ENCODE data around the gene ISG15. TPM values are rescaled to one million over a fixed set of nuclear protein-coding genes. Genes with fewer than 3 reads are reported as not detected.

ISG15 gene
- total and polyA plus RNA-seq, 2 of the 13 experiments (the other 11 are each of a cell fraction or from before 2014, with no cell fraction given): 42.1 to 54.9 TPM

DNA sequence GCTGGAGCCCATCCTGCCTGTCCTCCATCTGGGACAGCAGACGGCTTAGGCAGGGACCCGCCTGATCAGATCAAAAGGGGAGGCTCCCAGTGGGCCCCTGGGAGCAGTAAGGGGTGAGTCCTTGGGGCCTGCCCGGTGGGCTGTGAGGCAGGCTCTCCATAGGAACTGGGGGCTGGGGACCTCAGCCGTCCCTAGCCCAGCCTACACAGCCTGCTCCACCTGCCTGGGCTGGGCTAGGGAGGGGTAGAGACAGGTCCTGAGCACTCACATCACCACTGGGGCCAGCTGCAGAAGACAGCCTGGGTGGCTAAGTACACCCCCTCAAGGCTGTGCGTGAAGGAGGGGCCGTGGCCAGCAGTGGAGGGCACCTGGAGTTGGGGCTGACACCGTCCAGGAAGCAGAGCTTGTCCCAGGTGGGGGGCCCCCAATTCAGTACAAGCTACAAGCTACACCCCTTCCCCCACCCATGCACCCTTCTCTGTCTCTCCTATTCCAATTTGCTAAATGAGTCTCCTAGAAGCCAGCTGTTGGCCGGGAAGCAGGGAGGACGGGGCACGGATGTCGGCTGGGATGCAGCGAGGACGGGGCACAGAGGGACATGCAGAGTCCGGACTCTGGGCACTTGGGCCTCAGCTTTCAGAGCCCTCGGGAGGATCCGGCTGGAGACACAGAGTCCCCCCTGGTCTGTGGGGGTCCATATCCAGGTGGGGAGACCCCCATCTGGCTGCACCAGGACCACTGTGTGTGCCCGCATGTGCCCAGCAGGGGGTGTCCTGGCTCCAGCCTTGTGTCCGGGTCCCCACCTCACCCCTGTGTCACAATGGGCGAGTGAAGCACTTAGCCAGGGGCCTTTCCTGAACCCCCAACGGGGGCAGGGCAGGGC lies 1.7 kb downstream of the ISG15 start (continued):
- TF ChIP-seq STAG1 (CRISPR knock-in tag; IDR thresholded peaks at IDR 0.05) (peak; percentile 87), ZSCAN25 (CRISPR knock-in tag; IDR thresholded peaks at IDR 0.05) (peak; percentile 86; the same call in 1 of the 2 replicates), PLSCR1 (CRISPR knock-in tag; IDR thresholded peaks at IDR 0.05; ENCODE audit: borderline replicate concordance) (no peak), ZNF30 (CRISPR knock-in tag; IDR thresholded peaks at IDR 0.05) (no peak), STAT6 (CRISPR knock-in tag; IDR thresholded peaks at IDR 0.05; ENCODE audit: borderline replicate concordance) (no peak), HMGA1 (CRISPR knock-in tag; conservative IDR thresholded peaks at IDR 0.05) (no peak), SOX13 (IDR thresholded peaks at IDR 0.05) (no peak), SOX13 (CRISPR knock-in tag; conservative IDR thresholded peaks at IDR 0.05 in 1 of 2, IDR thresholded peaks at IDR 0.05 in 1 of 2) (0 out of 4 replicates have a peak, but pooled peaks of 1 of the 2 experiments have one; percentile 8), DBP (CRISPR knock-in tag; IDR thresholded peaks at IDR 0.05; ENCODE audit: not compliant biosample characterization) (no peak), XRCC5 (optimal IDR thresholded peaks at IDR 0.05; ENCODE audit: low read length) (peak; percentile 50), ZNF746 (CRISPR knock-in tag; IDR thresholded peaks at IDR 0.05) (no peak), ZBTB7A (CRISPR knock-in tag; IDR thresholded peaks at IDR 0.05) (peak; percentile 99), ZNF792 (CRISPR knock-in tag; IDR thresholded peaks at IDR 0.05) (no peak), RAD21 (CRISPR knock-in tag; IDR thresholded peaks at IDR 0.05) (peak; percentile 81), LCORL (IDR thresholded peaks at IDR 0.05) (no peak), LCORL (CRISPR knock-in tag; IDR thresholded peaks at IDR 0.05) (peak; percentile 42; the same call in 1 of the 2 replicates)
- TF ChIP-seq, protein P1, sequence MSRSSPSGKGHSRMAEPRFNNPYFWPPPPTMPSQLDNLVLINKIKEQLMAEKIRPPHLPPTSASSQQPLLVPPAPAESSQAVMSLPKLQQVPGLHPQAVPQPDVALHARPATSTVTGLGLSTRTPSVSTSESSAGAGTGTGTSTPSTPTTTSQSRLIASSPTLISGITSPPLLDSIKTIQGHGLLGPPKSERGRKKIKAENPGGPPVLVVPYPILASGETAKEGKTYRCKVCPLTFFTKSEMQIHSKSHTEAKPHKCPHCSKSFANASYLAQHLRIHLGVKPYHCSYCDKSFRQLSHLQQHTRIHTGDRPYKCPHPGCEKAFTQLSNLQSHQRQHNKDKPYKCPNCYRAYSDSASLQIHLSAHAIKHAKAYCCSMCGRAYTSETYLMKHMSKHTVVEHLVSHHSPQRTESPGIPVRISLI (CRISPR knock-in tag; IDR thresholded peaks at IDR 0.05; ENCODE audit: borderline replicate concordance): no peak
- TF ChIP-seq, protein P2, sequence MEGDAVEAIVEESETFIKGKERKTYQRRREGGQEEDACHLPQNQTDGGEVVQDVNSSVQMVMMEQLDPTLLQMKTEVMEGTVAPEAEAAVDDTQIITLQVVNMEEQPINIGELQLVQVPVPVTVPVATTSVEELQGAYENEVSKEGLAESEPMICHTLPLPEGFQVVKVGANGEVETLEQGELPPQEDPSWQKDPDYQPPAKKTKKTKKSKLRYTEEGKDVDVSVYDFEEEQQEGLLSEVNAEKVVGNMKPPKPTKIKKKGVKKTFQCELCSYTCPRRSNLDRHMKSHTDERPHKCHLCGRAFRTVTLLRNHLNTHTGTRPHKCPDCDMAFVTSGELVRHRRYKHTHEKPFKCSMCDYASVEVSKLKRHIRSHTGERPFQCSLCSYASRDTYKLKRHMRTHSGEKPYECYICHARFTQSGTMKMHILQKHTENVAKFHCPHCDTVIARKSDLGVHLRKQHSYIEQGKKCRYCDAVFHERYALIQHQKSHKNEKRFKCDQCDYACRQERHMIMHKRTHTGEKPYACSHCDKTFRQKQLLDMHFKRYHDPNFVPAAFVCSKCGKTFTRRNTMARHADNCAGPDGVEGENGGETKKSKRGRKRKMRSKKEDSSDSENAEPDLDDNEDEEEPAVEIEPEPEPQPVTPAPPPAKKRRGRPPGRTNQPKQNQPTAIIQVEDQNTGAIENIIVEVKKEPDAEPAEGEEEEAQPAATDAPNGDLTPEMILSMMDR (CRISPR knock-in tag; IDR thresholded peaks at IDR 0.05): peak; percentile 84
- TF ChIP-seq, protein P3, sequence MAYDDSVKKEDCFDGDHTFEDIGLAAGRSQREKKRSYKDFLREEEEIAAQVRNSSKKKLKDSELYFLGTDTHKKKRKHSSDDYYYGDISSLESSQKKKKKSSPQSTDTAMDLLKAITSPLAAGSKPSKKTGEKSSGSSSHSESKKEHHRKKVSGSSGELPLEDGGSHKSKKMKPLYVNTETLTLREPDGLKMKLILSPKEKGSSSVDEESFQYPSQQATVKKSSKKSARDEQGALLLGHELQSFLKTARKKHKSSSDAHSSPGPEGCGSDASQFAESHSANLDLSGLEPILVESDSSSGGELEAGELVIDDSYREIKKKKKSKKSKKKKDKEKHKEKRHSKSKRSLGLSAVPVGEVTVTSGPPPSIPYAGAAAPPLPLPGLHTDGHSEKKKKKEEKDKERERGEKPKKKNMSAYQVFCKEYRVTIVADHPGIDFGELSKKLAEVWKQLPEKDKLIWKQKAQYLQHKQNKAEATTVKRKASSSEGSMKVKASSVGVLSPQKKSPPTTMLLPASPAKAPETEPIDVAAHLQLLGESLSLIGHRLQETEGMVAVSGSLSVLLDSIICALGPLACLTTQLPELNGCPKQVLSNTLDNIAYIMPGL (CRISPR knock-in tag; IDR thresholded peaks at IDR 0.05; ENCODE audit: borderline replicate concordance in 1 of 2, low read depth in 1 of 2): 0 out of 4 replicates have a peak, but pooled peaks of 1 of the 2 experiments have one; percentile 24

Data from HepG2 (cell line).